ENCODE results near the gene APOBEC2.

APOBEC2 gene

GRCh38 chr6:41054511-41054910, 1.5 kb downstream of the APOBEC2 start:
- no peak for TF ChIP-seq CTCF (conservative IDR thresholded peaks at IDR 0.05)
- TF ChIP-seq ZFX (IDR thresholded peaks at IDR 0.05), result no peak
- no peak overlapping the region for H3K27ac ChIP-seq

GRCh38 chr6:41055149-41055548, 2.1 kb downstream of the APOBEC2 start:
- no peak overlapping the region for H3K27ac ChIP-seq
- TF ChIP-seq ZFX (IDR thresholded peaks at IDR 0.05) (no peak), CTCF (conservative IDR thresholded peaks at IDR 0.05) (no peak)

- H3K27ac ChIP-seq, result no peak overlapping the region
- TF ChIP-seq ZFX (IDR thresholded peaks at IDR 0.05) (no peak), CTCF (conservative IDR thresholded peaks at IDR 0.05) (no peak)
These were observed 3.9 kb downstream of the APOBEC2 start for GRCh38 chr6:41056768-41057490.

GRCh38 chr6:41058783-41059181, 5.8 kb downstream of the APOBEC2 start:
- TF ChIP-seq ZFX (IDR thresholded peaks at IDR 0.05), result no peak
- TF ChIP-seq CTCF (conservative IDR thresholded peaks at IDR 0.05), result 0 out of 2 replicates have a peak, but pooled peaks have one; percentile 2
- H3K27ac ChIP-seq, result no peak overlapping the region

GRCh38 chr6:41059556-41059955, 6.6 kb downstream of the APOBEC2 start:
- no peak overlapping the region for H3K27ac ChIP-seq
- TF ChIP-seq CTCF (conservative IDR thresholded peaks at IDR 0.05) (no peak), ZFX (IDR thresholded peaks at IDR 0.05) (no peak)

- no peak for TF ChIP-seq ZFX (IDR thresholded peaks at IDR 0.05)
- no peak for TF ChIP-seq CTCF (conservative IDR thresholded peaks at IDR 0.05)
- H3K27ac ChIP-seq, result no peak overlapping the region
These were observed 8.3 kb downstream of the APOBEC2 start for GRCh38 chr6:41061196-41061726.

GRCh38 chr6:41062056-41062455, 9.1 kb downstream of the APOBEC2 start:
- no peak overlapping the region for H3K27ac ChIP-seq
- TF ChIP-seq CTCF (conservative IDR thresholded peaks at IDR 0.05) (no peak), ZFX (IDR thresholded peaks at IDR 0.05) (no peak)
